ENCODE results near the gene MRPS2. TPM values are rescaled to one million over a fixed set of nuclear protein-coding genes. Genes with fewer than 3 reads are reported as not detected.
"Not testable (repeated sequence)": the region's sequence is repeated elsewhere in the genome, so short reads cannot be mapped to it uniquely, and the experiment has no call there.

MRPS2 gene
- total RNA-seq (2014; rRNA removed; shearing (Covaris generic)): 68.0 and 68.6 TPM in 2 replicates

GRCh38 chr9:135500525-135501260, at the start of gene MRPS2:
Gene MRPS2 (plus strand): TSS chr9:135500682. CDS start chr9:135500711, 29 bp downstream.
- DNase-seq: peak; percentile 91 to 92
- Histone ChIP-seq H3K27ac (peak within 1 kb of the TSS; percentile 80), H3K4me1 (peaks cover 10% of the 10 kb centered on the region; the same call in 1 of the 2 replicates), H3K9me3 (replicated peaks) (no peaks in the 10 kb centered on the region), H3K27me3 (peaks cover 11% of the 10 kb centered on the region), H3K36me3 (peaks cover 29% of the 10 kb centered on the region), H3K4me3 (peak within 1 kb of the TSS; percentile 94)

- Histone ChIP-seq H3K27me3 (no peaks in the 10 kb centered on the region; the same call in 1 of the 2 replicates), H3K27ac (no peak overlapping the region), H3K36me3 (no peaks in the 10 kb centered on the region), H3K4me1 (peaks cover 9% of the 10 kb centered on the region), H3K9me3 (replicated peaks) (no peaks in the 10 kb centered on the region; the same call in 1 of the 2 replicates), H3K4me3 (no peak overlapping the region)
- DNase-seq: no peak
Observed at GRCh38 chr9:135450956-135451355, 49.5 kb upstream of the MRPS2 start.

GRCh38 chr9:135451909-135452308, 48.6 kb upstream of the MRPS2 start:
- not testable (repeated sequence) for H3K9me3 ChIP-seq (replicated peaks); DNase-seq; H3K36me3 ChIP-seq; H3K4me3 ChIP-seq; H3K27me3 ChIP-seq; H3K27ac ChIP-seq; H3K4me1 ChIP-seq

GRCh38 chr9:135454737-135455136, 45.7 kb upstream of the MRPS2 start:
- DNase-seq: no peak
- Histone ChIP-seq H3K4me1 (0 out of 2 replicates have a peak, but pooled peaks cover 3% of the 10 kb centered on the region), H3K36me3 (no peaks in the 10 kb centered on the region), H3K27me3 (peaks cover 3% of the 10 kb centered on the region), H3K9me3 (replicated peaks) (peaks cover 3% of the 10 kb centered on the region; the same call in 1 of the 2 replicates), H3K27ac (no peak overlapping the region), H3K4me3 (no peak overlapping the region)

- no peak for DNase-seq
- no peak overlapping the region for H3K4me3 ChIP-seq
Observed at GRCh38 chr9:135455401-135456030, 45.0 kb upstream of the MRPS2 start.

GRCh38 chr9:135456436-135457104, 43.9 kb upstream of the MRPS2 start:
- Histone ChIP-seq H3K27me3 (peaks cover 14% of the 10 kb centered on the region), H3K36me3 (no peaks in the 10 kb centered on the region), H3K4me3 (no peak overlapping the region), H3K9me3 (replicated peaks) (peaks cover 3% of the 10 kb centered on the region; the same call in 1 of the 2 replicates), H3K27ac (no peak overlapping the region), H3K4me1 (no peaks in the 10 kb centered on the region)
- peak in 1 of 2 experiments; percentile 27 for DNase-seq

More at GRCh38 chr9:135455401-135456030, 45.0 kb upstream of the MRPS2 start:
- H3K27ac ChIP-seq: no peak overlapping the region
- no peaks in the 10 kb centered on the region for H3K4me1 ChIP-seq
- H3K36me3 ChIP-seq: no peaks in the 10 kb centered on the region
- H3K9me3 ChIP-seq (replicated peaks): peaks cover 3% of the 10 kb centered on the region; the same call in 1 of the 2 replicates
- peaks cover 7% of the 10 kb centered on the region for H3K27me3 ChIP-seq

GRCh38 chr9:135458478-135458877, 42.0 kb upstream of the MRPS2 start:
- not testable (repeated sequence) for H3K27ac ChIP-seq; H3K36me3 ChIP-seq; H3K4me3 ChIP-seq; H3K9me3 ChIP-seq (replicated peaks); DNase-seq; H3K4me1 ChIP-seq
- H3K27me3 ChIP-seq: peaks cover 20% of the 10 kb centered on the region

GRCh38 chr9:135461936-135462335, 38.5 kb upstream of the MRPS2 start:
- 0 out of 2 replicates have a peak, but pooled peaks cover 3% of the 10 kb centered on the region for H3K9me3 ChIP-seq (replicated peaks)
- H3K4me3 ChIP-seq: no peak overlapping the region
- H3K27me3 ChIP-seq: peaks cover 20% of the 10 kb centered on the region; the same call in 1 of the 2 replicates
- peaks cover 12% of the 10 kb centered on the region for H3K4me1 ChIP-seq
- no peaks in the 10 kb centered on the region for H3K36me3 ChIP-seq
- no peak for DNase-seq
- no peak overlapping the region for H3K27ac ChIP-seq

GRCh38 chr9:135463140-135463539, 37.3 kb upstream of the MRPS2 start:
- Histone ChIP-seq H3K4me1 (peaks cover 12% of the 10 kb centered on the region), H3K27ac (no peak overlapping the region), H3K27me3 (peaks cover 20% of the 10 kb centered on the region; the same call in 1 of the 2 replicates), H3K36me3 (no peaks in the 10 kb centered on the region), H3K9me3 (replicated peaks) (0 out of 2 replicates have a peak, but pooled peaks cover 3% of the 10 kb centered on the region), H3K4me3 (no peak overlapping the region)
- DNase-seq: peak; percentile 29 to 42

- no peak overlapping the region for H3K4me3 ChIP-seq
- peaks cover 12% of the 10 kb centered on the region for H3K4me1 ChIP-seq
- H3K27ac ChIP-seq: no peak overlapping the region
- H3K36me3 ChIP-seq: no peaks in the 10 kb centered on the region
- H3K27me3 ChIP-seq: peaks cover 20% of the 10 kb centered on the region; the same call in 1 of the 2 replicates
- no peaks in the 10 kb centered on the region for H3K9me3 ChIP-seq (replicated peaks)
- no peak for DNase-seq
Observed at GRCh38 chr9:135464181-135464580, 36.3 kb upstream of the MRPS2 start.

GRCh38 chr9:135468854-135469521, 31.5 kb upstream of the MRPS2 start:
- H3K36me3 ChIP-seq: no peaks in the 10 kb centered on the region
- no peak for DNase-seq
- H3K27ac ChIP-seq: no peak overlapping the region
- peaks cover 15% of the 10 kb centered on the region; the same call in 1 of the 2 replicates for H3K27me3 ChIP-seq
- no peaks in the 10 kb centered on the region for H3K9me3 ChIP-seq (replicated peaks)
- peaks cover 16% of the 10 kb centered on the region for H3K4me1 ChIP-seq
- H3K4me3 ChIP-seq: no peak overlapping the region

GRCh38 chr9:135471791-135472640, 28.5 kb upstream of the MRPS2 start:
- H3K4me3 ChIP-seq: no peak overlapping the region
- H3K4me1 ChIP-seq: peaks cover 15% of the 10 kb centered on the region
- H3K36me3 ChIP-seq: no peaks in the 10 kb centered on the region
- DNase-seq: peak; percentile 32 to 39
- peaks cover 20% of the 10 kb centered on the region; the same call in 1 of the 2 replicates for H3K27me3 ChIP-seq
- no peak overlapping the region for H3K27ac ChIP-seq
- H3K9me3 ChIP-seq (replicated peaks): no peaks in the 10 kb centered on the region

- no peak overlapping the region for H3K4me3 ChIP-seq
- peaks cover 15% of the 10 kb centered on the region for H3K4me1 ChIP-seq
- no peaks in the 10 kb centered on the region for H3K36me3 ChIP-seq
- H3K9me3 ChIP-seq (replicated peaks): no peaks in the 10 kb centered on the region
- DNase-seq: no peak
- H3K27me3 ChIP-seq: peaks cover 24% of the 10 kb centered on the region
- no peak overlapping the region for H3K27ac ChIP-seq
Observed at GRCh38 chr9:135473972-135474543, 26.4 kb upstream of the MRPS2 start.

Data from SJCRH30 (cell line).